RWPE2 (cell line): ENCODE data around the gene C5orf63.

Source experiments
- ATAC-seq: fragments of 200-7000 bp; cut with Tn5 transposase; 3 replicates; pipeline ENCODE4 v1.9.1; 2021; ENCODE audit warnings: low read depth
- DNase-seq: peaks from one replicate; pipeline ENCODE4 v3.0.0-alpha.2; 2020; ENCODE audit warnings: low spot score
- H3K27ac ChIP-seq: fragments of 450-650 bp; 2 replicates; pipeline ENCODE4 v1.5.1; 2017; ENCODE audit warnings: mild to moderate bottlenecking; ENCODE audit not compliant: poor library complexity, severe bottlenecking
- H3K27me3 ChIP-seq: fragments of 250-450 bp; sonication (Bioruptor Pico); 2 replicates; pipeline ENCODE4 v1.5.1; 2021; ENCODE audit warnings: mild to moderate bottlenecking, moderate library complexity; ENCODE audit not compliant: insufficient read depth, poor library complexity, severe bottlenecking
- H3K36me3 ChIP-seq: fragments of 250-450 bp; sonication (Bioruptor Pico); 2 replicates; pipeline ENCODE4 v1.5.1; 2020; ENCODE audit warnings: low read depth, mild to moderate bottlenecking, moderate library complexity
- H3K4me1 ChIP-seq: fragments of 250-450 bp; sonication (Bioruptor Pico); 2 replicates; pipeline ENCODE4 v1.5.1; 2021; ENCODE audit warnings: mild to moderate bottlenecking, moderate library complexity; ENCODE audit not compliant: insufficient read depth, poor library complexity, severe bottlenecking
- H3K4me3 ChIP-seq: fragments of 250-450 bp; sonication (Bioruptor Pico); 2 replicates; pipeline ENCODE4 v1.5.1; 2021; ENCODE audit warnings: mild to moderate bottlenecking, moderate library complexity; ENCODE audit not compliant: severe bottlenecking
- H3K9me3 ChIP-seq: fragments of 250-450 bp; sonication (Bioruptor Pico); 2 replicates; pipeline ENCODE4 v1.5.1; 2021; ENCODE audit warnings: mild to moderate bottlenecking, moderate library complexity; ENCODE audit not compliant: severe bottlenecking
- TF ChIP-seq, protein P1 (sequence below): fragments of 450-650 bp; IDR thresholded peaks from one replicate; pipeline ENCODE4 v1.5.1; 2017; ENCODE audit warnings: mild to moderate bottlenecking, moderate library complexity; ENCODE audit not compliant: poor library complexity, severe bottlenecking

Gene C5orf63

DNA sequence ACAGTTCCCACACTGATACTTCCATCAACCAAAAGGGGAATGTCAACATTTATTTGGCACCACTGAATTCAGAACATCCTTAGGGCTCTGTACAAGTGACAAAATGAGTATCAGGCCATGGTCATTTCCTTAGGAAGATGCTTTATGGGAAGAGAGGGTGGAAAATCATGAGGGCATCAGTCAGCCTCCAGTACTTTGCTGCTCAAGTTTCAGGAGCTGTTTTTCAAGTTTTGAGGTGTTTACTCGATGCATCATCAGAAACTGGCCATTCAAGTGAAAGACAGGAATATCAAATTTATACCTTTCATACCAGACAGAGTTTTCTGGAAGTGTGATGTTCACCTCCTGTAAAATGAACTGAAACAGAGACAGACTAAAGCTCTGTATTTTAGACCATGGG, 21.7 kb downstream of the C5orf63 start:
- Histone ChIP-seq H3K9me3 (no peaks in the 10 kb centered on the region), H3K36me3 (peaks cover 19% of the 10 kb centered on the region), H3K27ac (no peak overlapping the region), H3K4me1 (no peaks in the 10 kb centered on the region), H3K4me3 (no peak overlapping the region), H3K27me3 (no peaks in the 10 kb centered on the region)
- ATAC-seq (no peak), DNase-seq (no peak)
- TF ChIP-seq, protein P1, sequence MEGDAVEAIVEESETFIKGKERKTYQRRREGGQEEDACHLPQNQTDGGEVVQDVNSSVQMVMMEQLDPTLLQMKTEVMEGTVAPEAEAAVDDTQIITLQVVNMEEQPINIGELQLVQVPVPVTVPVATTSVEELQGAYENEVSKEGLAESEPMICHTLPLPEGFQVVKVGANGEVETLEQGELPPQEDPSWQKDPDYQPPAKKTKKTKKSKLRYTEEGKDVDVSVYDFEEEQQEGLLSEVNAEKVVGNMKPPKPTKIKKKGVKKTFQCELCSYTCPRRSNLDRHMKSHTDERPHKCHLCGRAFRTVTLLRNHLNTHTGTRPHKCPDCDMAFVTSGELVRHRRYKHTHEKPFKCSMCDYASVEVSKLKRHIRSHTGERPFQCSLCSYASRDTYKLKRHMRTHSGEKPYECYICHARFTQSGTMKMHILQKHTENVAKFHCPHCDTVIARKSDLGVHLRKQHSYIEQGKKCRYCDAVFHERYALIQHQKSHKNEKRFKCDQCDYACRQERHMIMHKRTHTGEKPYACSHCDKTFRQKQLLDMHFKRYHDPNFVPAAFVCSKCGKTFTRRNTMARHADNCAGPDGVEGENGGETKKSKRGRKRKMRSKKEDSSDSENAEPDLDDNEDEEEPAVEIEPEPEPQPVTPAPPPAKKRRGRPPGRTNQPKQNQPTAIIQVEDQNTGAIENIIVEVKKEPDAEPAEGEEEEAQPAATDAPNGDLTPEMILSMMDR: no peak

DNA sequence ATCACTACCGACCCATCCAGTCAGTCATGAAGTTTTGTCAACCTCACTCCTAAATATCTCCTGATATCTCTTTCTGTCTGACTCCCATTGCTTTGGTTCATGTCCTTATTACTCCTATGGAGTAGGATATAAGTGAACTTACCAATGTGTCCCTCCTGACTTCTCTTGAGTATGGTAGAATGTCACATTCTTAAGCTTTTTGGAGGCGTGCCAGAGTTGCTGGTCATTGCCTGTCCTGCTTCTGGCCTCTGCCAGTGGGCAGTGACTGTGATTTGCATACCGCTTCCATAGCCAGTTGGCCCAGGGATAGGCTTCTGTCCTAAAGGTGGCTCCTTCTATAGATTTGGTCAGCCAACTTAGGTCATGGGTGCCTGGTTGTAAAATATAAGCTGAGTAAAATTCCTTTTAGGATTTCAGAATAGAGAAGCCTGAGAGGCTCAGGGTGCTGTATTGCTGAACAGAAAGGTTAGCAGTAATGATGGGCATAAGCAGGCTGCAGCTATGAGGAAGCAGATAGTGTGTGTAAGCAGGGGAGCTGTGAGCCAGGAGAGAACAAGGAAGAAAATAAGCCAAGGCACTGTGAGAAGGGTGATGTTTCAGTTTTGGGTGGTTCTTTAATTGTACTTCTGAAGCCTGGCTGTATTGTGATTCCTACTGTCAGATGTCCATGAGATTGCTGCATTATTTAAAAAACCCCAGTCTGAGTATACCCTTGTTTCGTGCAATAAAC, 26.8 kb downstream of the C5orf63 start:
- Histone ChIP-seq H3K9me3 (no peaks in the 10 kb centered on the region), H3K27ac (no peak overlapping the region), H3K4me3 (no peak overlapping the region), H3K27me3 (no peaks in the 10 kb centered on the region), H3K36me3 (0 out of 2 replicates have a peak, but pooled peaks cover 3% of the 10 kb centered on the region), H3K4me1 (peaks cover 11% of the 10 kb centered on the region)
- TF ChIP-seq, protein P1: no peak
- ATAC-seq (no peak), DNase-seq (no peak)

DNA sequence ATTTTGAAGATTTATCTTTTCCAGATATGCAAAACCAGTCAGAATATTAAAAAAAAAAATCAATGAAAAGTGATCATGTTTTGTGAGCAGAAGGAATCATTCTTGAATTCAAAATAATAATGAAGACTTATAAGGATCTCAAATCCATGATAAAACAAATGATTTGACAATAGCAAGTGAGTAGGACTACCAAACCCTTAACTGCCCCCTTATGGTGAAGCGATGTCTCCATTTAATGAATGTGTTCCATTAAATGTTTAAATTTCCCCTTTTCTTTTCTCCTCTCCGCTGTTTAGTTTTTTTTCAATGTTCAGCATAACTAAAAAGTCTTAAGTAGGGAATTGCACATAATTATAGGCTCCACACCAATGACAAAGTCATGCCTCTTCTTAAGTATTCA, 30.7 kb downstream of the C5orf63 start:
- no peaks in the 10 kb centered on the region for H3K9me3 ChIP-seq
- no peak for DNase-seq

DNA sequence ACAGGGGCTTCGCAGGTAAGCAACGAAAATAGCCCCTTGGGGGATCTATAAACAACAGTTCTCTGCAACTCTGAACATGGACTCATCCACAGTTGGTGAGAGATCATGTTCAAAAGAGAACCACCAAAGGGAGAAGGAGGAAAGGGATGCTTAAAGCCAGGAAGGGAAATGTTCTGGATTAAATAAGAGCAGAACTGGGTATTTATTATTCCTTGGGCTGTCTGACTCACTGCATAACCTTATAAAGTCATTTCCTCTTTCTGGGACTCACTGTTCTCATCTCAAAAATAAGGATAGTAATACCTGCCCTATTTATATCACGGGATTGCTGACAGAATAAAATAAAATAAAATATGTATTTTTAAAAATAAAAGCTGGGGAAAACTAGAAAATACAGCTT, 31.7 kb downstream of the C5orf63 start:
- Histone ChIP-seq H3K4me1 (peaks cover 24% of the 10 kb centered on the region), H3K4me3 (no peak overlapping the region), H3K9me3 (no peaks in the 10 kb centered on the region), H3K27me3 (no peaks in the 10 kb centered on the region), H3K27ac (peak overlapping the region; percentile 47), H3K36me3 (no peaks in the 10 kb centered on the region)
- TF ChIP-seq, protein P1: no peak
- DNase-seq: no peak
- peak; percentile 80 for ATAC-seq

More for the DNA sequence above, 30.7 kb downstream of the C5orf63 start:
- no peak for ATAC-seq
- Histone ChIP-seq H3K36me3 (no peaks in the 10 kb centered on the region), H3K27me3 (no peaks in the 10 kb centered on the region), H3K27ac (peak overlapping the region; percentile 47), H3K4me1 (peaks cover 24% of the 10 kb centered on the region), H3K4me3 (no peak overlapping the region)
- TF ChIP-seq, protein P1: no peak

DNA sequence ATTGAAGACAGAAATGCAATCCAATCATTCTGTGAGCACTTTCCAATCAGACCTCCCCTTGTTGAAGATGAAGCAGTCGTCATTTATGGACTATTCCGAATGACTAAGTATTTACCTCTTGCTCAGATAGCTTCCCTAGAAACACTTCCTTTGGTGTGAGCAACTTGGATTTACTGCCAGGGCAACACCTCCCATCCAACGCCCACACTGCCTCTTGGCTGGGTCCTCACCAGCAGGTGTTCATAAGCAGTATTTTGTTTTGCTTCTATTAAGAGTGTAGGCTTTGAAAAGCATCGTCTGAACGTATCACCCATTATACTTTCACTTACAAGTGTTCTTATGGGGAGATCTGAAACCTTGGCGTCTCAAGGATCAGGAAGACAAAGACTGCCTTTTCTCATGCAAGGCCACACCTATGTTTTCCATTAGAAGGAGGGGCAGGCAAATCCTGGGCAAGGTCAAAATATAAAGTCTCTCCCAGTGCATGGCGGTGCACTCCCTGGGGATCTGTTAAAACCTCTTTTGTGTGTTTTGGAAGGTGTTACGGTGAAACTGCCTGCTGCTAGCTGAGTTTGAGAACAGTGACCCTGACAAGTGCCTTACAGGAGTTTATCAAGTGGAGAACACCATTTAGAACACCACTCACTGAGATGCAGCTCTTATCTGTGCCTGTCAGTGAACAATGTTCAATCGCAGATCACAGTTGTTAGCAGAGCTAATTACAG, 32.3 kb downstream of the C5orf63 start:
- Histone ChIP-seq H3K27ac (peak overlapping the region; percentile 47), H3K36me3 (no peaks in the 10 kb centered on the region), H3K9me3 (no peaks in the 10 kb centered on the region), H3K27me3 (no peaks in the 10 kb centered on the region), H3K4me3 (no peak overlapping the region), H3K4me1 (peaks cover 24% of the 10 kb centered on the region)
- TF ChIP-seq, protein P1: no peak
- no peak for DNase-seq
- peak; percentile 90 for ATAC-seq
